ENCODE results near the gene VAV3. TPM values are rescaled to one million over a fixed set of nuclear protein-coding genes. Genes with fewer than 3 reads are reported as not detected.
A peak's percentile ranks its signal among the peaks of the same experiment; 100 is the strongest.

Gene VAV3
- total and polyA plus RNA-seq, 4 donors: 1.7 to 14.4 (median 7.6) TPM

- 81 to 87% methylated on average over 2 of the region's 2 CpGs for WGBS, 2 donors
- H3K27ac ChIP-seq (ENCODE audit: low read depth in 1 of 2, low read length in 1 of 2): no peak overlapping the region
- H3K9ac ChIP-seq (ENCODE audit: insufficient read depth in 1 of 2, low read length in 2 of 2): no peak overlapping the region
- H3K4me3 ChIP-seq: no peak overlapping the region
- no peaks in the 10 kb centered on the region for H3K9me3 ChIP-seq (ENCODE audit: control insufficient read depth in 4 of 4, insufficient read depth in 3 of 4, low read length in 3 of 4)
- DNase-seq: no peak
- H3K4me1 ChIP-seq (ENCODE audit: control insufficient read depth in 5 of 5, insufficient read depth in 5 of 5, low read length in 5 of 5): peaks cover 0 to 10% (median 1%) of the 10 kb centered on the region in 5 donors
- TF ChIP-seq CTCF (IDR thresholded peaks at IDR 0.05; ENCODE audit: control extremely low read depth, extremely low read depth): no peak
- no peaks in the 10 kb centered on the region for H3K36me3 ChIP-seq (ENCODE audit: control insufficient read depth in 4 of 4, insufficient read depth in 4 of 4, low read length in 4 of 4)
- ATAC-seq (ENCODE audit: insufficient read depth, low FRiP score): no peak
- H3K27me3 ChIP-seq (ENCODE audit: control insufficient read depth in 3 of 3, insufficient read depth in 3 of 3, low read length in 2 of 3): no peaks in the 10 kb centered on the region
Measured at GRCh38 chr1:107879927-107880326, 85.1 kb downstream of the VAV3 start.

DNA sequence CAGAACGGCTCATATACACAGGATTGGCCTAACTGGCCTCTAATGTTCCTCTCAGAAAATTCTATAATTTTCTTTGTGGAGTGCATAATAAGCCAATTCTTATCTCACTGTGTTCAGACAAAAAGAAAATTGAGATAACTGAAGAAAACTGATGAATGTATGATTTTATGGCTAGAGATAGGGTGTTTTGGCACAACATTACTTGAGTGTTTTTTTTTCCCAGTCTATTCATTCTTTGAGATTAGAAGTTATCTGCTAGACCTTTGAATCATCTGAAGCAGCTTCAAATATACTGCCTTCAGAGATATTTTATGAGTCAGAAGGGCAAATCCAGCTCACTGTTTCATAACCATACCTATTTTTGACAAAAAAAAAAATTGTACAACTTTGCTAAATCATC is 85.6 kb downstream of the VAV3 start:
- Histone ChIP-seq H3K4me1 (ENCODE audit: control insufficient read depth in 5 of 5, insufficient read depth in 5 of 5, low read length in 5 of 5) (peaks cover 0 to 10% (median 1%) of the 10 kb centered on the region in 5 donors), H3K27ac (ENCODE audit: low read depth in 1 of 2, low read length in 1 of 2) (no peak overlapping the region), H3K9me3 (ENCODE audit: control insufficient read depth in 4 of 4, insufficient read depth in 3 of 4, low read length in 3 of 4) (no peaks in the 10 kb centered on the region), H3K9ac (ENCODE audit: insufficient read depth in 1 of 2, low read length in 2 of 2) (no peak overlapping the region), H3K4me3 (no peak overlapping the region), H3K27me3 (ENCODE audit: control insufficient read depth in 3 of 3, insufficient read depth in 3 of 3, low read length in 2 of 3) (no peaks in the 10 kb centered on the region), H3K36me3 (ENCODE audit: control insufficient read depth in 4 of 4, insufficient read depth in 4 of 4, low read length in 4 of 4) (no peaks in the 10 kb centered on the region)
- TF ChIP-seq CTCF (IDR thresholded peaks at IDR 0.05; ENCODE audit: control extremely low read depth, extremely low read depth): no peak
- DNase-seq (no peak), ATAC-seq (ENCODE audit: insufficient read depth, low FRiP score) (no peak)
- WGBS, 2 donors: 27 to 40% methylated on average over 1 of the region's 1 CpG

DNA sequence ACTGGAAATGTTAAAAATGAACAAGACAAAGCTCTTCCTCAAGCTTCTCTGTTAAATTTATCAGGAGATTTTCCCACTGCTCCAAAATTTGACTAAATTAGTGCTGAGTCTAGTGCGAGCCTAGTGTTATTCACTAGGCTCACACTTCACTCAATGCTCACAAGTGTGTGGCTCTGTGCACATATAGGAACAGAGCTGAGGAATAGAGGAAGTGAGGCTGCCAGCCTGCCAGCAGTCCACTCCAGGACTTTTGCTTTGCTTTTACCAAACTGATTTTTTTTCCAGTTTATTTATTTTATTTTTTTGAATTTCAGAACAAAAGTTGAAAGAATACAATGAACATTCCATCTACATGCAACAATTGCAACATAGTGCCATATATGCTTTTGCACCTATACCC is 87.2 kb downstream of the VAV3 start:
- Histone ChIP-seq H3K4me1 (ENCODE audit: control insufficient read depth in 5 of 5, insufficient read depth in 5 of 5, low read length in 5 of 5) (peaks cover 0 to 4% (median 0%) of the 10 kb centered on the region in 5 donors), H3K9ac (ENCODE audit: insufficient read depth in 1 of 2, low read length in 2 of 2) (no peak overlapping the region), H3K4me3 (no peak overlapping the region), H3K27me3 (ENCODE audit: control insufficient read depth in 3 of 3, insufficient read depth in 3 of 3, low read length in 2 of 3) (no peaks in the 10 kb centered on the region), H3K36me3 (ENCODE audit: control insufficient read depth in 4 of 4, insufficient read depth in 4 of 4, low read length in 4 of 4) (no peaks in the 10 kb centered on the region), H3K9me3 (ENCODE audit: control insufficient read depth in 4 of 4, insufficient read depth in 3 of 4, low read length in 3 of 4) (no peaks in the 10 kb centered on the region), H3K27ac (ENCODE audit: low read depth in 1 of 2, low read length in 1 of 2) (no peak overlapping the region)
- TF ChIP-seq CTCF (IDR thresholded peaks at IDR 0.05; ENCODE audit: control extremely low read depth, extremely low read depth): no peak
- no peak for DNase-seq
- WGBS, 2 donors: 47 to 50% methylated on average over 1 of the region's 1 CpG
- no peak for ATAC-seq (ENCODE audit: insufficient read depth, low FRiP score)

DNA sequence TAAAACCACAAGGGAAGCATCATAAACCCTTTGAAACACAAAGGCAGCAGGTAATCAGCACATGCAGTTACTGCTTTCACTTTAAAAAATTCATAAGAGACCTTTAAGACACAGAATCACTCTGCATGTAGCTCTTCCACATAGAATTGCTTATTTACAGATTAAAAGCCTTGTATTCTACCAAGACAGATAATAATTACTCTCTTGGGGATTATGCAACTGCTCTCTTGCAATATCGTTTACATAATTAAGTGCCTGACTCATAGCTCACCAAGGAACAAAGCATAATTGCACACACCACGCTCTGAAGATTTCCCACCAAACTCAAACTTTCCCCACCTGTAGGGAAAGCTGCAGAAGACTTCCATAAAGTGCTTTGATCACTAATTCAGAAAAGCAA is 87.9 kb downstream of the VAV3 start:
- Histone ChIP-seq H3K4me1 (ENCODE audit: control insufficient read depth in 5 of 5, insufficient read depth in 5 of 5, low read length in 5 of 5) (peaks cover 0 to 4% (median 0%) of the 10 kb centered on the region in 5 donors), H3K27ac (ENCODE audit: low read depth in 1 of 2, low read length in 1 of 2) (no peak overlapping the region), H3K36me3 (ENCODE audit: control insufficient read depth in 4 of 4, insufficient read depth in 4 of 4, low read length in 4 of 4) (no peaks in the 10 kb centered on the region), H3K9me3 (ENCODE audit: control insufficient read depth in 4 of 4, insufficient read depth in 3 of 4, low read length in 3 of 4) (no peaks in the 10 kb centered on the region), H3K27me3 (ENCODE audit: control insufficient read depth in 3 of 3, insufficient read depth in 3 of 3, low read length in 2 of 3) (no peaks in the 10 kb centered on the region), H3K9ac (ENCODE audit: insufficient read depth in 1 of 2, low read length in 2 of 2) (no peak overlapping the region), H3K4me3 (no peak overlapping the region)
- peak; percentile 63 for ATAC-seq (ENCODE audit: insufficient read depth, low FRiP score)
- 11 to 14% methylated on average over 2 of the region's 2 CpGs for WGBS, 2 donors
- TF ChIP-seq CTCF (IDR thresholded peaks at IDR 0.05; ENCODE audit: control extremely low read depth, extremely low read depth): no peak
- peak in 2 of 3 donors; percentile 38 to 75 for DNase-seq
